ENCODE data around the gene BCL2L2.
"Not testable (repeated sequence)": the region's sequence is repeated elsewhere in the genome, so short reads cannot be mapped to it uniquely, and the experiment has no call there.

Gene BCL2L2

DNA sequence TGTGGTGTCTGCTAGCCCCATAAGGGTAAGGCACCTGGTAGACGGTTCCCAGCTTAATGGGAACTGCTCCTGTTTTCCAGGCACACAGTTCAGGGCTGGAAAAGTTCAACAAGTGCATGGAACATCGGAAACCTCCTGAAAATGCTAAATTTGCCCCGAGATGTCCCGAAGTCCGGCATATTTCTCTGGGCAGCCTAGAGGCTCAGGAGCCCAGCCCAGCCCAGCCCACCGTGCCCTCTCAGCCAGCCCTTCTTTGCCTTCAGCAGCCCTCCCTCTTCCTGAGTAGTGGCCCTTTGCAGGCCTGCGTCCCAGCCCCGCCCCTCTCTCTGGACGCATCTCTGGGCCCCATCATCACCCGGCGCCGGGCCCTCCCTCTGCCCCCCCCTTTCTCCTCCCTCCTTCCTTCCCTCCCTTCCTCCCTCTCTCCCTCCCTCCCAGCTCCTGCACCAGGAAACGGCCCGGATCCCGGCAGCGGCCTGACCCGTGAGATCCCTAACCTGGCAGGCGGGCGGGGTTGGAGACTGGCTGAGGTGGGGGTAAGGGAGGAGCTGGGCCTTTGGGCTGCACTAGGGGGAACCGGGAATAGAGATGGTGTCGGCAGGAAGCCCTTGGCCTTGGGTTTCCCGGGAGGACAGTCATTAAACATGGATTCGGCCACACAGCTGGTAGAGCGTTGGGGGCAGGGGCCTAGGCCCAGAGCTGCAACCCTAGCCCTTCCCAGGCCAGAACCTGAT, at the start of gene BCL2L2:
Gene BCL2L2 (plus strand): TSS at position 422 of the 734 bp plus-strand sequence. CDS start 935 bp downstream, outside the sequence.
- DNase-seq, result peak; percentile 93

DNA sequence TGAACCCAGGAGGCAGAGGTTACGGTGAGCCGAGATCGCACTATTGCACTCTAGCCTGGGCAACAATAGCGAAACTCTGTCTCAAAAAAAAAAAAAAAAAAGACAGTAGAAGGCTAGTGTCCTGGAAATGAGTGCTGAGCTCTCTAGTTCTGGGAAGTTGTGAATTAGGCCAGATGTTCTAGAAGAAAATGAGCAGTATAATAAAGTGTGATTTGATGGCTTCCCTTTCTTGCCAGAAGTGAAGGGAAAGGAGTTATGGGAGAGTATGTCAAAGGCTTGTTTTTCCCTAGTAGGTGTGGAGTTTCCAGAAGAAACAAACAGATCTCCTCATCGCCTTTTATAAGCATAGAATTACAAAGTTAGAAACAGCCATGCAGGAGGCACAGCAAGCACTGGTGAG, 48.4 kb upstream of the BCL2L2 start:
- DNase-seq, result no peak

- no peak for DNase-seq
Observed at GRCh38 chr14:23259426-23259825, 47.2 kb upstream of the BCL2L2 start.

- not testable (repeated sequence) for DNase-seq
Observed at GRCh38 chr14:23260849-23261248, 45.8 kb upstream of the BCL2L2 start.

DNA sequence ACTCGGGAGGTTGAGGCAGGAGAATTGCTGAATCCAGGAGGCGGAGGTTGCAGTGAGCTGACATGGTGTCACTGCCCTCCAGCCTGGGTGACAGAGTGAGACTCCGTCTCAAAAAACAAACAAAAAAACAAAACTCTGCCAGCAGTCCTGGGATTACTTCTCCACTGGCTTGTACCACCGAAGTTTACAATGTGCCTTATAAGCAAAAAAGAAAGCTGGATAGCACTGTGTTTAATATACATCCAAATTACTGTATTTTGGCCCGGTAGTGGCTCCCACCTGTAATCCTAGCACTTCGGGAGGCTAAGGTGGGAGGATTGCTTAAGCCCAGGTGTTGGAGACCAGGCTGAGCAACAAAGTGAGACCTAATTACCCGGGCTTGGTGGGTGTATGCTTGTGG, 37.4 kb upstream of the BCL2L2 start:
- no peak for DNase-seq

DNA sequence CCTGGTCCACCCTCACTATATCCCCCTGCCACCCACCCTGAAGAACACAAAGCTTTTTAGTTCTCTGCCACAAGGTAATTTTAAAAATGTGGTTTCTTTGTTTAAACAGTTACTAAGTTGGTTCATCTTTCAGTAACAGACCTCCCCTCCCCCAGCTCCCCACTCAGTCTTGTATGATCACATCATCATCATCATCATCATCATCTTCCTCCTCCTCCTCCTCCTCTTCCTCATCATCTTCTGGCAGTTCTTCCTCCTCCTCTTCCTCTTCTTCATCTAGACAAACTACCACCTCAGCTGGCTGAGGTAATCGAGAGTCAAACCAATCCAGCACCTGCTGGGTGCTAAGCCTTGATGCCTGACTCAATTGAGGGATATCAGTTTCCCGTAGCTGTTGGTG, 31.2 kb upstream of the BCL2L2 start:
- DNase-seq, result no peak

GRCh38 chr14:23277189-23277588, 29.4 kb upstream of the BCL2L2 start:
- DNase-seq, result no peak

DNA sequence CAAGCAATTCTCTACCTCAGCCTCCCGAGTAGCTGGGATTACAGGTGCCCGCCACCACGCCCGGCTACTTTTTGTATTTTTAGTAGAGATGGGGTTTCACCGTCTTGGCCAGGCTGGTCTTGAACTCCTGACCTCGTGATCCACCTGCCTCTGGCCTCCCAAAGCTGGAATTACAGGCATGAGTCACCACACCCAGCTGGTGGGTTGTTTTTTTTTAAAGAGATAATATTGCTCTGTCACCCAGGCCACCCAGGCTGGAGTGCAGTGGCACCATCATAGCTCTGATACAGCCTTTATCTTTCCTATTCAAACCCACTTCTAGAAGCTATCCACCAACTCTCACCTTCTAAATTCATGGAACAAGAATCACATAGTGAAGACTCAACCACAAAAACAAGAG, 28.7 kb upstream of the BCL2L2 start:
- DNase-seq, result not testable (repeated sequence)

- no peak for DNase-seq
Observed at GRCh38 chr14:23281247-23281646, 25.4 kb upstream of the BCL2L2 start.

DNA sequence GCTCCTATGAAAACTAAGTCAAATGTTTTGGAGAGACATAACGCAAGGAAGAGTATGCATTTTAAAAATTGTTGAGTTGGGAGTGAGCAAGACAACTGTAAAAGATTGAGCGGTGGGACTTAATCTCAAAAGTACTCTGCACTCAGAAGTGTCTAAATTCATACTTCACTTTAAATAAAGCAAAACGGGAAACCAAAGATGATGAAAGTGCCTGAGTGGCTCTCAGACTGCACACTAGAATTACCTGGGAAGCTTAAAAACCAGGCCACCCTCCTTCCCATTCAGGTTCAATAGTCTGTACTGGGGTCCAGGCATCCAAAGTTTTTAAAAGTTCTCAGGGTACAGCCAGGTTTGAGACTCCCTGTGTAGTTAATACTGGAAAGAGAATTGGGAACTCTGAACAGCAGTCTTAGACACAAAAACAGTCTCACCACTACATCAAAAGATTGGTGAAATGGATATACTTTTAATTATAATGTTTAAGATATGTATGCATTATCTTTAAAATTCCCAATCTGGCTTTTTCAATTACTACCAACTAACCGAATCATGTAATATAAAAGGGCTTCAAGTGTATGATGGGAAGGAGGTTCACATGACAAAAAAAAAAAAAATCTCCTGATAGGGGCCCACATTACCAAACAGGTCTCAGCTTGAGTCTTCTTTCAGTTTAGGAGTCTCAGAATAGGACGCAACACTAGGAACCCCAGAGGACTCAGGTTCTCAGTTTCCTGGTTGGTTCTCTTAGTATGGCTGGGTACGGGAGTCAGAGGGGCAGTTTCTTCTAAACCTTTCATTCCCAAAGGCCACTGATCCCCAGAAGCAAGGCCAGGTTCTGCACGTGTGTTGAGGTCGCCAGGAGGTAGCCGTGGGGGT, 21.7 kb upstream of the BCL2L2 start:
- no peak for DNase-seq

DNA sequence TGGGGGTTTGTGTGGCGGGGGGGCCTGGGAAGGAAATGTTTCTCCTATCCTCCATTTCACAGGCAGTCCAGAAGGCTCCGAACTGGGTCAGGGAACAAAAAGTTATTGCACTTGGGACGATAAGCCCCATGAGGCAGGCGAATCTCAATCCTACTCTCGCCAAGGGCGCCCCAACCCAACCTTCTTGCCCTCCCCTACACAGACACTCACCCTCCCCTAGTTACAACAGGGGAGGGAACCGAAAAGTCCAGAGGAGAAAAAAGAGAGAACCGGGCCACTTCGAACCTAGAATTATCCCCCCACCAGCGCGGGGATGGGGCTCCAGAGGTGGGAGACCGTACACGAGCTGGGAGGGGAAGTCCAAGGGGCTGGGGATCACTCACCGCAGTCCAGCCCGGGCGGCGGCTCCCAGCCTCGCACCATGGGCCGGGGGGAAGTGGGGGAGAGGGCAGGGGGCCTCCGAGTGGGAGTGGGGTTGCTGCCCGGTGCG, 21.1 kb upstream of the BCL2L2 start:
- DNase-seq, result peak; percentile 7

DNA sequence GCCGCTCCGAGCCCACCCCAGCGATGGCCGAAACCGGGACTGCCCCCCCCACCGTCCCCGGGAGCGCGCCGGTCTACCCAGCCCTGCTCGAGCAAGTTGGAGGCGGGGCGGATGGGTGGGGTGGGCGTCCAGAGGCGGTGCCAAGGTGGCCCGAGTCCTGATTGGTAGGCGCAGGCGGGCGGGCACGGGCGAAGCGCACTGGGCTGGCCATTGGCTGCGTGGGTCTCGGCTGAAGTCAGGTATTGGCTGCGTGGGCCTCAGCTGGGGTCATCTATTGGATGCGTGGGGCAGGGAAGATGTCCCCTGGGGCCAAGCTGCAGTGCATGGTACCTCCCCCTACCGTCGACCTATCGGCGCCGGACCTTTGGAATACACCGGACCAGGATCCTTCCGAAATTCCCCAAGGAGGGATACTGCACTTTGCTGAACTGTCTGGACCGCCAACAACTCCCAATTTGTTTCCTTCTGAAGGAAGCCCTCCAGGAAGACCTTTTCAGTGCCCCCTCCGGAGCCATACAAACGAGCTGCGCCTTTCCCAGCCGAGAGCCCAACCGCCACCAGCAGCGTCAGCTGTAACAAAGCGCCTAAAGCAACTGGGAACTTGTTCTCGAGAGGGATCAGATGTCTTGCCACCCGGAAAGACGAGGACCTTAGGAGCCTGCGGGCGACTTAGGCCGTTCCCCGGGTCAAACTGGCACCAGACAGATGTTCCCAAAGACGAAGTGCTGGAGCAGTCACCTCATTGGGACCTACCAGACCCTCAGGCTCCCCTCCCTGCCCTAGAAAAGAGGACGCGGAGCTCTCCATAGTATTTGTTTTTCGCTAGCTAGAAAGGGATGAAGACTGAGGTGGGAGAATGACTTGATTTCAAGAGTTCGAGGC, 20.4 kb upstream of the BCL2L2 start, which contains the start of gene HOMEZ:
Gene HOMEZ (minus strand): TSS at position 113 of the 882 bp plus-strand sequence. CDS start 180 bp downstream, outside the sequence.
- DNase-seq, result peak; percentile 96

DNA sequence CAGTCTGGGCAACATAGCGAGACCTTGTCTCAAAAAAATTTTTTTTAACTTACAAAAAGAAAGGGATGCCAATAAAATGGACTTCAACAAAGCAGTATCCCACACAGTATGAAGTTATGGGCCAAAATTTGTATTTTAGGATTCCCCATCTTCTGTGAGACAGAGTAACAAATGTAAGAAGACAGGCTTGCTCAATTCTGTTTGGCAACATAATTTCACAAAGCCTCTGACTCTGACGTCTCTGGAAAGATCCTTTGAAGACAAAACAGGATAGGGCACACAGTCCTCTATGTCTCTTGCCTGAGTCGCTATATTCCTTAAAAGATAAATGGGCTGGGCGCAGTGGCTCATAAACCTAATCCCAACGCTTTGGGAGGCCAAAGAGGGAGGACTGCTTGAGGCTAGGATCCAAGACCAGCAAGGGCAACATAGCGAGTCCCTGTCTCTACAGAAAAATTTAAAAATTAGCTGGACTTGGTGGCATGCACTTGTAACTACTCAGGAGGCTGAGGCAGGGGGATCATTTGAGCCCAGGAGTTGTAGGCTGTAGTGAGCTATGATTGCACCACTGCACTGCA, 19.6 kb upstream of the BCL2L2 start:
- DNase-seq, result no peak

GRCh38 chr14:23294734-23295561, 11.7 kb upstream of the BCL2L2 start:
- DNase-seq, result peak; percentile 28

DNA sequence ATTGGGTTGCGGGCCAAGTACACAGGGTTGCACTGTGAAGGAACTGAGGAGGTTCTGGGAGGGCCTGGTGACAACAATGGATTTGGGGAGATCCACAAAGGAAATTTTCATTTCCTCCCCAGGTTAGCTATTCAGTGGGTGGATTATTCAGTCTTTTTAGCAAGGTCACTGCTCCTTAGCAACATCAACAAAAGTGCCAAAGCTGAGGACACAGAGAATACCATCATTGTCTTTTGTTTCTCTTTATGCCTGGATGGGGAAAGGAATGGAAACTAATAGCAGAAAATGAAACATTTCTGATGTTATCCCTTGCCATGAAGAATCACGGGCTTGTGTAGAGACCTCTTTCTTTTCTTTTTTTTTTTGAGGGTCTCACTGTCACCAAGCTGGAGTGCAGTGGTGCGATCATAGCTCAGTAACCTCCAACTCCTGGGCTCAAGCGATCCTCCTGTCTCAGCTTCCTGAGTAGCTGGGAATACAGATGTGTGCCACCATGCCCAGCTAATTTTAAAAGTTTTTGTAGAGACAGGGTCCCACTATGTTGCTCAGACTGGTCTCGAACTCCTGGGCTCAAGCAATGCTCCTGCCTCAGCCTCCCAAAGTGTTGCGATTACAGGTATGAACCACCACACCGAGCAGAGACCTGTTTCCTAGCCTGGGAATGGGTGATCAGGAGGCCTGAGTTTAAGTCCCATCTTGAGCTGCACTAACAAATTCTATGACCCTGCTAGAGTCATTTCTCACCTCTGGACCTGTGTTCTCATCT, 10.4 kb upstream of the BCL2L2 start:
- DNase-seq, result no peak

DNA sequence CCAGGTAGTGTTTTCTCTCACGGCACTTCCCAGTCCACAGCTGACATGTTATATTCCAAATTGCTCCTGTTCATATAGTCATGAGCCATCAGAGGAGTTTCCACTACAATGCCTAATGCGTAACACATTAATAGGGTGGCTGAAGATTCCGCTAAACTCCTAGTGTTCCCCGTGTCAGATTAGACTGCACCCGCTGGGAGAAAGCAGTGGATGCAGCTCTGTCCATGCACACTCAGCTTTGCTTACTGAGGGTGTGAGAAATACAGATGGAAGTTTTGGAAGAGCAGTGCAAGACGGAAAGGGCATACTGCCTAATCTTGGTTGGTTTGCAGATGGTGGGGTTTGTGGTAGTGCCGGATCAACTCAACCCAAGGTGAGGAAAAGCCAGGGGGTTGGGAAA, 9.5 kb upstream of the BCL2L2 start:
- DNase-seq, result no peak

GRCh38 chr14:23297611-23298277, 8.9 kb upstream of the BCL2L2 start:
- no peak for DNase-seq

GRCh38 chr14:23299211-23299957, 7.2 kb upstream of the BCL2L2 start:
- no peak for DNase-seq

DNA sequence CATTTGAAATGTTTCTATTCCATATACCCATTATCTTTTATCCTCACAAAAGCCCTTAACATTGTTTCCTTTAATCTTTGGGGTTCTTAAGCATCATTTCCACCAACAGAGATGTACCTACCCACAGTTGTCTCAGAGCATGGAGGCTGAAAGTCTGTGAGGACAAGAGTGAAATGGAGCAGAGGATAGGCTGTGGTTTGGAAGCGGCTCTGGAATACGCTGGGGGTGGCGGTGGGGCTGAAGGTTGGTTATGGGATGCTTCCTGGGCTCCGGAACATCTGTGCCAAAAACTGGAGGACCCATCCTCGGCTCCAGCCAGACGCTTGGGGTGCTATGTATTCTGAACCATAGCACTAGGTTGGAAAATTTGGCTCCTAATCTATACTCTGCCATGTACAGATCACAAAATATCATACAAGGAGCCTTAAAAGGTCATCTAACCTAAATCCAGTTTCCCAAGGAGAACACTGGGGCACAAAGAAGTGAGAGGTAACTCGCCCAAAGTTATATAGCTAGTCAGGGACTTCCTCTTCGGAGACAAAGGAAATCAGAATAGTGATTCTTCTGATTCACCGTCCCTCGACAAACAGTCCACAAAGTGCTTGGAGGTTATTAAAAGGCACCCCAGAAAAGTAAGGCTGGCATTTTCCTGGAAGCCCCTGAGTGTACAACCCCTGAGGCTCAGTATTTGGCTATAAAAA, 6.5 kb upstream of the BCL2L2 start:
- DNase-seq, result no peak

Data from NCI-H510A treated with DMSO at 0.1 percent for 48 hours (cell line).